ENCODE measurements around the gene ADAMTS3. TPM values are rescaled to one million over a fixed set of nuclear protein-coding genes. Genes with fewer than 3 reads are reported as not detected.

Gene ADAMTS3
- total RNA-seq, 2 donors from 2014 or later: 1.2 to 2.8 TPM

- no peak for TF ChIP-seq CTCF (IDR thresholded peaks at IDR 0.05)
- DNase-seq (ENCODE audit: low spot score): no peak
- H3K27me3 ChIP-seq: no peaks in the 10 kb centered on the region
- no peaks in the 10 kb centered on the region for H3K9me3 ChIP-seq
- no peaks in the 10 kb centered on the region for H3K36me3 ChIP-seq
- no peaks in the 10 kb centered on the region for H3K4me1 ChIP-seq
- H3K4me3 ChIP-seq: no peak overlapping the region
- no peak overlapping the region for H3K27ac ChIP-seq
These were observed 22.8 kb upstream of the ADAMTS3 start for GRCh38 chr4:72591547-72592454.

GRCh38 chr4:72587334-72587733 is 18.3 kb upstream of the ADAMTS3 start:
- H3K27ac ChIP-seq: no peak overlapping the region
- H3K9me3 ChIP-seq: no peaks in the 10 kb centered on the region
- DNase-seq (ENCODE audit: low spot score): no peak
- no peaks in the 10 kb centered on the region for H3K27me3 ChIP-seq
- TF ChIP-seq CTCF (IDR thresholded peaks at IDR 0.05): no peak
- H3K36me3 ChIP-seq: no peaks in the 10 kb centered on the region
- H3K4me1 ChIP-seq: no peaks in the 10 kb centered on the region
- no peak overlapping the region for H3K4me3 ChIP-seq

GRCh38 chr4:72582853-72583252 is 13.8 kb upstream of the ADAMTS3 start:
- no peak for TF ChIP-seq CTCF (IDR thresholded peaks at IDR 0.05)
- no peaks in the 10 kb centered on the region for H3K4me1 ChIP-seq
- H3K27ac ChIP-seq: no peak overlapping the region
- no peak overlapping the region for H3K4me3 ChIP-seq
- H3K36me3 ChIP-seq: no peaks in the 10 kb centered on the region
- no peaks in the 10 kb centered on the region for H3K9me3 ChIP-seq
- no peak for DNase-seq (ENCODE audit: low spot score)
- H3K27me3 ChIP-seq: no peaks in the 10 kb centered on the region

GRCh38 chr4:72577211-72577610 is 8.2 kb upstream of the ADAMTS3 start:
- no peak overlapping the region for H3K4me3 ChIP-seq
- H3K27me3 ChIP-seq: no peaks in the 10 kb centered on the region
- H3K27ac ChIP-seq: no peak overlapping the region
- no peaks in the 10 kb centered on the region for H3K4me1 ChIP-seq
- no peak for TF ChIP-seq CTCF (IDR thresholded peaks at IDR 0.05)
- no peaks in the 10 kb centered on the region for H3K36me3 ChIP-seq
- no peaks in the 10 kb centered on the region for H3K9me3 ChIP-seq
- DNase-seq (ENCODE audit: low spot score): no peak

GRCh38 chr4:72571337-72571736 is 2.3 kb upstream of the ADAMTS3 start:
- TF ChIP-seq CTCF (IDR thresholded peaks at IDR 0.05): no peak

More at GRCh38 chr4:72571337-72571736, 2.3 kb upstream of the ADAMTS3 start:
- no peaks in the 10 kb centered on the region for H3K27me3 ChIP-seq
- no peaks in the 10 kb centered on the region for H3K9me3 ChIP-seq
- no peak overlapping the region for H3K4me3 ChIP-seq
- H3K4me1 ChIP-seq: peaks cover 0 to 8% of the 10 kb centered on the region in 2 donors
- no peaks in the 10 kb centered on the region for H3K36me3 ChIP-seq
- no peak for DNase-seq (ENCODE audit: low spot score)
- no peak overlapping the region for H3K27ac ChIP-seq

Data from right atrium auricular region (tissue), 2 donors.